Measurements from ENCODE around the gene TAAR6.
"Not testable (repeated sequence)": the region's sequence is repeated elsewhere in the genome, so short reads cannot be mapped to it uniquely, and the experiment has no call there.

Gene TAAR6

GRCh38 chr6:132570221-132570777, at the start of gene TAAR6:
Gene TAAR6 (plus strand): TSS chr6:132570322. CDS start chr6:132570322, 0 bp downstream.
- DNase-seq = no peak

GRCh38 chr6:132520953-132521352, 49.2 kb upstream of the TAAR6 start:
- no peak for DNase-seq

- no peak for DNase-seq
Observed at GRCh38 chr6:132524646-132525045, 45.5 kb upstream of the TAAR6 start.

- DNase-seq = no peak
Observed at GRCh38 chr6:132525866-132526265, 44.3 kb upstream of the TAAR6 start.

- DNase-seq = no peak
Observed at GRCh38 chr6:132526461-132526860, 43.7 kb upstream of the TAAR6 start.

GRCh38 chr6:132527791-132528190, 42.3 kb upstream of the TAAR6 start:
- no peak for DNase-seq

- peak; percentile 54 for DNase-seq
Observed at GRCh38 chr6:132530293-132530974, 39.7 kb upstream of the TAAR6 start.

- not testable (repeated sequence) for DNase-seq
Observed at GRCh38 chr6:132534546-132534945, 35.6 kb upstream of the TAAR6 start.

- no peak for DNase-seq
Observed at GRCh38 chr6:132537145-132537544, 33.0 kb upstream of the TAAR6 start.

GRCh38 chr6:132537977-132538376, 32.1 kb upstream of the TAAR6 start, which contains the start of gene TAAR9:
Gene TAAR9 (plus strand): TSS chr6:132538277. CDS start chr6:132538290, 13 bp downstream.
- DNase-seq = no peak

GRCh38 chr6:132544826-132545225, 25.3 kb upstream of the TAAR6 start:
- no peak for DNase-seq

GRCh38 chr6:132548746-132549463, 21.2 kb upstream of the TAAR6 start:
- DNase-seq = no peak

GRCh38 chr6:132551214-132551613, 18.9 kb upstream of the TAAR6 start:
- DNase-seq = no peak

- DNase-seq = no peak
Observed at GRCh38 chr6:132552372-132552771, 17.8 kb upstream of the TAAR6 start, which contains the start of gene TAAR8. Gene TAAR8 (plus strand): TSS chr6:132552672. CDS start chr6:132552693, 21 bp downstream.

- DNase-seq = not testable (repeated sequence)
Observed at GRCh38 chr6:132560087-132560486, 10.0 kb upstream of the TAAR6 start.

GRCh38 chr6:132566404-132566803, 3.7 kb upstream of the TAAR6 start:
- DNase-seq = no peak

GRCh38 chr6:132567566-132567965, 2.6 kb upstream of the TAAR6 start:
- no peak for DNase-seq

GRCh38 chr6:132568611-132569010, 1.5 kb upstream of the TAAR6 start:
- DNase-seq = no peak

GRCh38 chr6:132569170-132569569, 952 bp upstream of the TAAR6 start:
- DNase-seq = no peak

- no peak for DNase-seq
Observed at GRCh38 chr6:132571774-132572173, 1.7 kb downstream of the TAAR6 start.

- no peak for DNase-seq
Observed at GRCh38 chr6:132584698-132585097, 14.6 kb downstream of the TAAR6 start.

GRCh38 chr6:132587424-132587823, 17.3 kb downstream of the TAAR6 start:
- no peak for DNase-seq

- no peak for DNase-seq
Observed at GRCh38 chr6:132589454-132589853, 19.3 kb downstream of the TAAR6 start, which contains the start of gene TAAR5. Gene TAAR5 (minus strand): TSS chr6:132589741. CDS start chr6:132589686, 55 bp downstream.

GRCh38 chr6:132590362-132590761, 20.2 kb downstream of the TAAR6 start:
- no peak for DNase-seq

Measured in stimulated activated CD4-positive, alpha-beta T cell treated with anti-CD3 and anti-CD28 coated beads, Interleukin-12 subunit alpha, Interleukin-12 subunit beta, amount 100 ng/mL, for 4 hours (primary cell).